ENCODE results near the gene KLHL29. TPM values are rescaled to one million over a fixed set of nuclear protein-coding genes. Genes with fewer than 3 reads are reported as not detected.

KLHL29 gene
- total RNA-seq, 4 donors from 2014 or later = 2.2 to 3.3 (median 2.7) TPM

- no peaks in the 10 kb centered on the region for H3K9me3 ChIP-seq
- TF ChIP-seq CTCF (IDR thresholded peaks at IDR 0.05) = no peak
- DNase-seq = no peak
- intact Hi-C loops (cut with DNase I) = no loop called here
- 91 to 92% methylated on average over 8 of the region's 8 CpGs for WGBS, 2 donors
- peaks cover 0 to 4% of the 10 kb centered on the region in 2 donors for H3K4me1 ChIP-seq
- H3K27ac ChIP-seq = no peak overlapping the region
- H3K36me3 ChIP-seq = no peaks in the 10 kb centered on the region
- H3K4me3 ChIP-seq (replicated peaks in 1 of 3) = no peak overlapping the region
- no peaks in the 10 kb centered on the region for H3K27me3 ChIP-seq
Measured at GRCh38 chr2:23540804-23541360, 155.9 kb downstream of the KLHL29 start.

GRCh38 chr2:23541503-23542229 is 156.7 kb downstream of the KLHL29 start:
- no peak for DNase-seq
- Histone ChIP-seq H3K27ac (no peak overlapping the region), H3K4me3 (replicated peaks in 1 of 3) (no peak overlapping the region), H3K4me1 (peaks cover 0 to 4% of the 10 kb centered on the region in 2 donors), H3K9me3 (no peaks in the 10 kb centered on the region), H3K36me3 (no peaks in the 10 kb centered on the region), H3K27me3 (no peaks in the 10 kb centered on the region)
- 80 to 83% methylated on average over 7 of the region's 7 CpGs for WGBS, 2 donors
- intact Hi-C loops (cut with DNase I) = no loop called here
- TF ChIP-seq CTCF (IDR thresholded peaks at IDR 0.05) = no peak
- TF ChIP-seq POLR2A (IDR thresholded peaks at IDR 0.05) = no peak

GRCh38 chr2:23542230-23542789 is 157.3 kb downstream of the KLHL29 start:
- H3K36me3 ChIP-seq = no peaks in the 10 kb centered on the region
- no peak overlapping the region for H3K27ac ChIP-seq
- H3K4me1 ChIP-seq = peaks cover 0 to 4% of the 10 kb centered on the region in 2 donors
- 64 to 79% methylated on average over 5 to 6 of the region's 6 CpGs for WGBS, 2 donors
- H3K9me3 ChIP-seq = no peaks in the 10 kb centered on the region
- TF ChIP-seq CTCF (IDR thresholded peaks at IDR 0.05) = no peak
- TF ChIP-seq POLR2A (IDR thresholded peaks at IDR 0.05) = no peak
- H3K27me3 ChIP-seq = no peaks in the 10 kb centered on the region
- H3K4me3 ChIP-seq (replicated peaks in 1 of 3) = no peak overlapping the region
- intact Hi-C loops (cut with DNase I) = no loop called here
- DNase-seq = no peak

- no peak overlapping the region for H3K27ac ChIP-seq
- peaks cover 0 to 4% of the 10 kb centered on the region in 2 donors for H3K4me1 ChIP-seq
- H3K4me3 ChIP-seq (replicated peaks in 1 of 3) = no peak overlapping the region
- no peaks in the 10 kb centered on the region for H3K9me3 ChIP-seq
- no peak for DNase-seq
- H3K27me3 ChIP-seq = no peaks in the 10 kb centered on the region
- intact Hi-C loops (cut with DNase I) = no loop called here
- no peaks in the 10 kb centered on the region for H3K36me3 ChIP-seq
- 90 to 93% methylated on average over 10 of the region's 10 CpGs for WGBS, 2 donors
- TF ChIP-seq POLR2A (IDR thresholded peaks at IDR 0.05) = no peak
- TF ChIP-seq CTCF (IDR thresholded peaks at IDR 0.05) = no peak
Measured at GRCh38 chr2:23543302-23543701, 158.3 kb downstream of the KLHL29 start.

- 83 to 89% methylated on average over 8 of the region's 9 CpGs for WGBS, 2 donors
- no peaks in the 10 kb centered on the region for H3K27me3 ChIP-seq
- H3K9me3 ChIP-seq = no peaks in the 10 kb centered on the region
- no peak for TF ChIP-seq POLR2A (IDR thresholded peaks at IDR 0.05)
- TF ChIP-seq CTCF (IDR thresholded peaks at IDR 0.05) = no peak
- intact Hi-C loops (cut with DNase I) = no loop called here
- no peak for DNase-seq
- no peak overlapping the region for H3K27ac ChIP-seq
- H3K4me1 ChIP-seq = peaks cover 0 to 4% of the 10 kb centered on the region in 2 donors
- no peak overlapping the region for H3K4me3 ChIP-seq (replicated peaks in 1 of 3)
- H3K36me3 ChIP-seq = no peaks in the 10 kb centered on the region
Measured at GRCh38 chr2:23543728-23544127, 158.7 kb downstream of the KLHL29 start.

Data from thyroid gland (tissue), 4 donors.